ENCODE measurements around the gene TMIGD3. TPM values are rescaled to one million over a fixed set of nuclear protein-coding genes. Genes with fewer than 3 reads are reported as not detected.

TMIGD3 gene
- total RNA-seq, 4 donors from 2014 or later, result 0.85 to 14.1 (median 3.2) TPM; not detected in 1

DNA sequence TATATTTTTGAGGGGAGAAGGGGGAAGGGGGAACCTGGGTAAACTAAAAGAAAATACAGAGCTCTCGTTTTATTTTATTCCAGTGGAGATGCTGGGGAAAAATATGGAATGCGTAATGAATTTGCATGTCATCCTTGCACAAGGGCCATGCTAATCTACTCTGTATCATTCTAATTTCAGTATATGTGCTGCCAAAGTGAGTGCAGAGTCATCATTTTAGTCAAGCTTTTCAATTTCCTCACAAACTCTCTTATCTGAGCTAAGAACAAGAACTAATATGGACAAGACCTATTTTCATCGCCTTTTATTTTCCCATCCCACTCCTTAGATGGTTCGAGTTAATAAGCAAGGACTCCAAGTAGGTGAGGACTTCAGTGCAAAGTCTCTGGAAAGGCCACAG is 13.2 kb downstream of the TMIGD3 start:
- Histone ChIP-seq H3K4me1 (no peaks in the 10 kb centered on the region), H3K27ac (peak overlapping the region in 3 of 4 donors; percentile 15 to 26 (median 20)), H3K4me3 (no peak overlapping the region), H3K27me3 (no peaks in the 10 kb centered on the region), H3K9me3 (no peaks in the 10 kb centered on the region), H3K36me3 (no peaks in the 10 kb centered on the region)
- no peak for TF ChIP-seq EP300 (IDR thresholded peaks at IDR 0.05)
- TF ChIP-seq, protein P1, sequence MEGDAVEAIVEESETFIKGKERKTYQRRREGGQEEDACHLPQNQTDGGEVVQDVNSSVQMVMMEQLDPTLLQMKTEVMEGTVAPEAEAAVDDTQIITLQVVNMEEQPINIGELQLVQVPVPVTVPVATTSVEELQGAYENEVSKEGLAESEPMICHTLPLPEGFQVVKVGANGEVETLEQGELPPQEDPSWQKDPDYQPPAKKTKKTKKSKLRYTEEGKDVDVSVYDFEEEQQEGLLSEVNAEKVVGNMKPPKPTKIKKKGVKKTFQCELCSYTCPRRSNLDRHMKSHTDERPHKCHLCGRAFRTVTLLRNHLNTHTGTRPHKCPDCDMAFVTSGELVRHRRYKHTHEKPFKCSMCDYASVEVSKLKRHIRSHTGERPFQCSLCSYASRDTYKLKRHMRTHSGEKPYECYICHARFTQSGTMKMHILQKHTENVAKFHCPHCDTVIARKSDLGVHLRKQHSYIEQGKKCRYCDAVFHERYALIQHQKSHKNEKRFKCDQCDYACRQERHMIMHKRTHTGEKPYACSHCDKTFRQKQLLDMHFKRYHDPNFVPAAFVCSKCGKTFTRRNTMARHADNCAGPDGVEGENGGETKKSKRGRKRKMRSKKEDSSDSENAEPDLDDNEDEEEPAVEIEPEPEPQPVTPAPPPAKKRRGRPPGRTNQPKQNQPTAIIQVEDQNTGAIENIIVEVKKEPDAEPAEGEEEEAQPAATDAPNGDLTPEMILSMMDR (IDR thresholded peaks at IDR 0.05), result no peak
- no peak for TF ChIP-seq POLR2A (IDR thresholded peaks at IDR 0.05)
- no peak for TF ChIP-seq POLR2AphosphoS5 (IDR thresholded peaks at IDR 0.05)
- ATAC-seq, result no peak
- 73 to 91% methylated on average over 2 to 3 of the region's 4 CpGs for WGBS, 2 donors (ENCODE audit: low coverage in 1 of 2)

DNA sequence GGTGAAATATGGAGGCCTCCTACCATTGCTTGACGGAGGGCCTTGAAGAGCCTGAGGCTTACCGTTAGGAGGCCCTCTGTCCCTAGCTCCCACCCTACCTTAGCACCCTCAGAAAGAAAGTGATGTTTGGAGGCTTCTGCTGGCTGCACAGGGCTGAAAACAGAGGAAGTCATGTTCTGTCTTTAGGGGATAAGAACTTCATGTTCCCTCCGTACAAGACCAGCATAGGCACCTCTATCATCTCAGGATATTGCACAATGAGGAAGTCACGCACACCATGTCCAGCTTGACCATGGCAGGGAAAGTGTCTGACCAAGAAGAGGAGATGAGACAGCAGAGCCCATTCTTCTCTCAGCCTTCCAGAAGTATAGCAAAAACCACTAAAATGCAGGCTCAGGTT is 13.8 kb downstream of the TMIGD3 start:
- WGBS, 2 donors (ENCODE audit: low coverage in 1 of 2), result 100% methylated on average over 2 of the region's 4 CpGs; no CpG with 5 or more reads in 1 of the 2 donors
- TF ChIP-seq EP300 (IDR thresholded peaks at IDR 0.05) (no peak), POLR2AphosphoS5 (IDR thresholded peaks at IDR 0.05) (peak; percentile 36)
- ATAC-seq, result peak; percentile 78
- Histone ChIP-seq H3K4me3 (no peak overlapping the region), H3K27me3 (no peaks in the 10 kb centered on the region), H3K9me3 (no peaks in the 10 kb centered on the region), H3K4me1 (no peaks in the 10 kb centered on the region), H3K36me3 (no peaks in the 10 kb centered on the region), H3K27ac (peak overlapping the region in 3 of 4 donors; percentile 22 to 55 (median 51))

DNA sequence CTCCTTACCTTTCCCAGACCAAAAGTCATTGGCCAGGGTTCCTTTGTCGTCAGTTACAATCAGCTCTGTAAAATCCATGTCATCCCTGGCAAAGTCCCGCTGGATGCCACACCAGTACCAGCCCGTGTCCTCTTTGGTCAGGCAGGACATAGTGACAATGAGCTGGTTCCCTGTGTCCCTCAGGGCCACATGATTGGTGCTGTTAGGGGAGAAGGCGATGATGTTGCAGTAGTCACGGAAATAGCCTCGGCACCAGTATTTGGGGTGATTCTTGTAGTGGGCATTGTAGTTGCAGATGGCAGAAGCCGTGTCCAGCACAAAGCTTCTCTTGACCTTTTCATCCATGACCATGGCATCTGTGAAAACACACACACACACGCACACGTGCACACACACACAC is 14.8 kb downstream of the TMIGD3 start:
- no peaks in the 10 kb centered on the region for H3K36me3 ChIP-seq
- ATAC-seq, result no peak
- no peaks in the 10 kb centered on the region for H3K27me3 ChIP-seq
- H3K4me1 ChIP-seq, result no peaks in the 10 kb centered on the region
- H3K27ac ChIP-seq, result peak overlapping the region in 2 of 4 donors; percentile 51 to 55
- no peak overlapping the region for H3K4me3 ChIP-seq
- WGBS, 2 donors (ENCODE audit: low coverage in 1 of 2), result 87 to 93% methylated on average over 4 to 6 of the region's 9 CpGs
- H3K9me3 ChIP-seq, result no peaks in the 10 kb centered on the region
- no peak for TF ChIP-seq EP300 (IDR thresholded peaks at IDR 0.05)
- TF ChIP-seq, protein P1 (IDR thresholded peaks at IDR 0.05), result no peak
- TF ChIP-seq POLR2AphosphoS5 (IDR thresholded peaks at IDR 0.05), result no peak
- TF ChIP-seq POLR2A (IDR thresholded peaks at IDR 0.05), result no peak

DNA sequence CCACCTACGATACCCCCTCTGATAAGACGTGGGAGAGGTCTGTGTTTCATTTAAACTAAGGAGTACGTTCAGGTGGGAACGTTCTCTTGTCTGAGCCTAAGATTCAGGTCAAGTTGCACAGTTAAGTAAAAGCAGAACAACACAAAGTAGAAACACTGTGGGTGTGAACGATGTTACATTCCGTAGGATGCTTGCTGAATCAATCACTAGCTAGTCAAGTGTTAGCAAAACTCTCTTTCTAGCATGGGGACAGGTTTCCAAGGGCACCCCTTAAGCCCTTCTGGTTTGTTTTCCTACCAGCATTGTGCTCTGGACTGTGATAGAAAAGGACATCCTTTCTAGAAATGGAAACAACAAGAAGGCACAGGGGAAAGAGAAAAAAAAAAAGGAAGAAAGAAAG is 16.3 kb downstream of the TMIGD3 start:
- 63 to 76% methylated on average over 2 to 6 of the region's 6 CpGs for WGBS, 2 donors (ENCODE audit: low coverage in 1 of 2)
- TF ChIP-seq EP300 (IDR thresholded peaks at IDR 0.05) (no peak), POLR2AphosphoS5 (IDR thresholded peaks at IDR 0.05) (no peak), POLR2A (IDR thresholded peaks at IDR 0.05) (no peak)
- TF ChIP-seq, protein P1 (IDR thresholded peaks at IDR 0.05), result no peak
- no peak for ATAC-seq

DNA sequence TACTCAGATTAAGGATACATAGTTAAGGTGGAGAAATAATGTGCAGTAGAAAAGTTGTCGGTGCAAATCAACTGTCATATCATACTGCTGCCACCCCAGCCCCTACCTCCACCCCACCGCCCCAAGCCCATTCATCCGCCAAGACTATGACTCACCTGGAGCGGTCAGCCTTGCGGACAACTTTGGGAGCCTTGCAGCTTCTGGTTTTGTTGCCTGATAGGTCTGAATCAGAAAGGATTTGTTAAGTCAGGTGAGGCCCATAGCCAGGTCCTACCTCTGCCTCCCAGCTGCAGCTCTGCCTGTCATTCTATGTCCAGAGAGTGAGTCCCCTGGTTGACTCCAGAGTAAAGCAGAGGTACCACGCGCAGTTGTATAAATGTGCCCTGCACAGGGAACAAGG is 17.0 kb downstream of the TMIGD3 start:
- peaks cover 0 to 10% (median 0%) of the 10 kb centered on the region in 3 donors for H3K4me1 ChIP-seq
- ATAC-seq, result no peak
- no peak overlapping the region for H3K27ac ChIP-seq
- no peak overlapping the region for H3K4me3 ChIP-seq
- no peaks in the 10 kb centered on the region for H3K27me3 ChIP-seq
- H3K9me3 ChIP-seq, result no peaks in the 10 kb centered on the region
- TF ChIP-seq POLR2AphosphoS5 (IDR thresholded peaks at IDR 0.05), result no peak
- no peak for TF ChIP-seq EP300 (IDR thresholded peaks at IDR 0.05)
- TF ChIP-seq POLR2A (IDR thresholded peaks at IDR 0.05), result no peak
- TF ChIP-seq, protein P1 (IDR thresholded peaks at IDR 0.05), result no peak
- WGBS, 2 donors (ENCODE audit: low coverage in 1 of 2), result 80 to 100% methylated on average over 1 of the region's 7 CpGs
- no peaks in the 10 kb centered on the region for H3K36me3 ChIP-seq

More for the DNA sequence above, 16.3 kb downstream of the TMIGD3 start:
- no peaks in the 10 kb centered on the region for H3K27me3 ChIP-seq
- peaks cover 0 to 3% (median 0%) of the 10 kb centered on the region in 3 donors for H3K4me1 ChIP-seq
- no peaks in the 10 kb centered on the region for H3K36me3 ChIP-seq
- H3K4me3 ChIP-seq, result no peak overlapping the region
- H3K27ac ChIP-seq, result no peak overlapping the region
- no peaks in the 10 kb centered on the region for H3K9me3 ChIP-seq

Data from gastroesophageal sphincter (tissue), 4 donors.